Large intestine (tissue), 3 donors: ENCODE data around the gene MTIF3. TPM values are rescaled to one million over a fixed set of nuclear protein-coding genes. Genes with fewer than 3 reads are reported as not detected.

Experiments
- DNase-seq, 2 donors: peaks; one replicate each; pipeline versions ENCODE4 v3.0.0 to v3.0.0-alpha.2; 2013
- H3K27ac ChIP-seq: one replicate; pipeline ENCODE4 v1.5.1; 2013; ENCODE audit warnings: low read length
- H3K27me3 ChIP-seq: 2 replicates; pipeline ENCODE4 v1.6.1; 2013; ENCODE audit warnings: low read length; ENCODE audit not compliant: control insufficient read depth, insufficient read depth
- H3K36me3 ChIP-seq: 2 replicates; pipeline ENCODE4 v1.6.1; 2013; ENCODE audit warnings: low read length; ENCODE audit not compliant: control insufficient read depth, insufficient read depth
- H3K4me1 ChIP-seq: one replicate; pipeline ENCODE4 v1.6.1; 2013; ENCODE audit warnings: low read length; ENCODE audit not compliant: control insufficient read depth, insufficient read depth
- H3K4me3 ChIP-seq: one replicate; pipeline ENCODE4 v1.5.1; 2013; ENCODE audit warnings: low read length
- H3K9me3 ChIP-seq: one replicate; pipeline ENCODE4 v1.6.1; 2013; ENCODE audit warnings: mild to moderate bottlenecking, low read depth, low read length, moderate library complexity; ENCODE audit not compliant: control insufficient read depth
- WGBS: methylation state at CpG from one replicate; pipeline ENCODE4 v1.1.5; 2013; ENCODE audit warnings: low lambda C conversion rate; ENCODE audit not compliant: insufficient coverage; 5-methylcytosine and 5-hydroxymethylcytosine counted together
- polyA plus RNA-seq: library from polyadenylated mRNA; unstranded; fragments of 120-200 nt; gene quantifications from one replicate; pipeline ENCODE4 v1.2.1, GENCODE V29; 2013

MTIF3 gene
- polyA plus RNA-seq, 1 donor, result 77.3 TPM

DNA sequence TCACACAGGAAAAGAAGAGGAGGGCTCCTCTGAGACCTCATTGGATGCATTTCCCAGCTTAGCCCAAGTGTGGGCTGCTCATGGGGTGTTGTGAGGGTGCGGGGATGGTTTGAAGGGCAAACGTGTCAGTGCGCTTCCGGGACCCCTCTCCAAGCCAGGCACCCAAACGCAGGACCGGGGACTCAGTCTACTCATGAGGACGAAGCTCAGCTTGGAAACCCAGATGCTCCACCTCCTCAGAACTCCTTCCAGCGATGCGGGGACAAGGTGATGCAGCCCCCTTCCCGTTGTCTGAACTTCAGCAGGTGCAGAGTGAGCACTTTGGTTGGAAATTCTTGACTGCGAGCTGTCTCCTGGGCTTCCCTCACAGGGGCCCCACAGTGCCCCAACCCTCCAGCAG lies 33.1 kb upstream of the MTIF3 start:
- no CpG with 5 or more reads among the region's 11 CpGs for WGBS
- no peak overlapping the region for H3K27ac ChIP-seq
- no peaks in the 10 kb centered on the region for H3K27me3 ChIP-seq
- H3K36me3 ChIP-seq, result no peaks in the 10 kb centered on the region
- no peak overlapping the region for H3K4me3 ChIP-seq
- no peak for DNase-seq
- H3K4me1 ChIP-seq, result no peaks in the 10 kb centered on the region
- H3K9me3 ChIP-seq, result no peaks in the 10 kb centered on the region

GRCh38 chr13:27482983-27483382 lies 32.6 kb upstream of the MTIF3 start:
- H3K36me3 ChIP-seq, result no peaks in the 10 kb centered on the region
- peak; percentile 16 to 32 for DNase-seq
- WGBS, result no CpG with 5 or more reads among the region's 7 CpGs
- no peaks in the 10 kb centered on the region for H3K27me3 ChIP-seq
- H3K4me1 ChIP-seq, result peaks cover 2% of the 10 kb centered on the region
- H3K27ac ChIP-seq, result no peak overlapping the region
- H3K4me3 ChIP-seq, result no peak overlapping the region
- H3K9me3 ChIP-seq, result no peaks in the 10 kb centered on the region

DNA sequence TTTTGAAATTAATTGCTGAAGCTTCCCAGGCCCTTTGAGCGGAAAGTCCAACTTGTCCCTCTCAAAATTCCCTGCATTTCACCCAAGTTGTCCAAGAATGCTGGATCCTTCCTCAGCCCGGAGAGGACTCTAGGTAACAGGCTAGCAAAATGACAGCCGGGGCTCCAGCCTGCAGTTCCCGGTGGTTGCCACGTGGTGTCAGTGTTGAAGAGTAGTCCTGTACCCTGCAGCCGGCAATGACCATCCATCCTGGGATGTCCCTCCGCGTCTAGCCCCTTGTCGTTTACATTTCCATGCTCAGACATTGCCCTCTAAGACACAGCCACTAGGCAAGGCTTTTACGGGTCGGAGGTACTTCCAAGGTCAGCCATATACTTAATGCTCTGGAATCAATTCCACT lies 31.4 kb upstream of the MTIF3 start:
- WGBS, result no CpG with 5 or more reads among the region's 11 CpGs

GRCh38 chr13:27476943-27477703 lies 26.8 kb upstream of the MTIF3 start:
- WGBS, result 5% methylated on average over 3 of the region's 10 CpGs
- no peaks in the 10 kb centered on the region for H3K36me3 ChIP-seq
- H3K27ac ChIP-seq, result peak overlapping the region; percentile 20
- no peaks in the 10 kb centered on the region for H3K27me3 ChIP-seq
- no peaks in the 10 kb centered on the region for H3K9me3 ChIP-seq
- peak; percentile 39 to 73 for DNase-seq
- peaks cover 19% of the 10 kb centered on the region for H3K4me1 ChIP-seq
- H3K4me3 ChIP-seq, result no peak overlapping the region

More for the DNA sequence above, 31.4 kb upstream of the MTIF3 start:
- no peaks in the 10 kb centered on the region for H3K36me3 ChIP-seq
- no peaks in the 10 kb centered on the region for H3K9me3 ChIP-seq
- H3K27me3 ChIP-seq, result no peaks in the 10 kb centered on the region
- DNase-seq, result peak; percentile 29 to 33
- H3K27ac ChIP-seq, result no peak overlapping the region
- H3K4me1 ChIP-seq, result peaks cover 13% of the 10 kb centered on the region
- no peak overlapping the region for H3K4me3 ChIP-seq

- Histone ChIP-seq H3K27ac (no peak overlapping the region), H3K4me1 (peaks cover 26% of the 10 kb centered on the region), H3K4me3 (no peak overlapping the region), H3K36me3 (no peaks in the 10 kb centered on the region), H3K27me3 (no peaks in the 10 kb centered on the region), H3K9me3 (no peaks in the 10 kb centered on the region)
- no peak for DNase-seq
- WGBS, result 100% methylated on average over 4 of the region's 13 CpGs
Observed at GRCh38 chr13:27474751-27475268, 24.4 kb upstream of the MTIF3 start.

DNA sequence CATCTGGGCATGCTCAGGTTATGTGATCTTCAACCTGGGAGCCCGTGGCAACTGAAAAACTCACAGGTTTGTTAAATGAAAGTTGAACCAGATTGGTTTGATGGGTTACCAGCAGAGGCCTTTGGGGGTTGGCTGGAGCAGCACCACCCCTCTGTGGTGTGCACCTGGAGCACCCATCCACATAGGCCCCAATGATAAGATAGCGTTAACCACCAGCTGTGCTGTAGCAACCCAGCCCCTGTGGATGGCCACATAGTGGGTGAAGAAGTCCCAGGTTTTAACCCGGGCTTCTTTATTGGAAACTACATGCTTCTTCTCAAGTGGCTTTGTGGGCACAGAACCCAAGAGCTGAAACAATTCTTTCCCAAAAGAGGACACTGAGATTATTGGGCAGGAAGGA lies 22.6 kb upstream of the MTIF3 start:
- Histone ChIP-seq H3K36me3 (no peaks in the 10 kb centered on the region), H3K4me1 (peaks cover 24% of the 10 kb centered on the region), H3K27ac (no peak overlapping the region), H3K27me3 (no peaks in the 10 kb centered on the region), H3K4me3 (no peak overlapping the region), H3K9me3 (no peaks in the 10 kb centered on the region)
- DNase-seq, result peak in 1 of 2 donors; percentile 34
- WGBS, result no CpG with 5 or more reads among the region's 3 CpGs

GRCh38 chr13:27472441-27472840 lies 22.1 kb upstream of the MTIF3 start:
- WGBS, result no CpG with 5 or more reads among the region's 2 CpGs
- no peak for DNase-seq
- H3K27ac ChIP-seq, result no peak overlapping the region
- no peaks in the 10 kb centered on the region for H3K27me3 ChIP-seq
- H3K4me3 ChIP-seq, result no peak overlapping the region
- peaks cover 19% of the 10 kb centered on the region for H3K4me1 ChIP-seq
- no peaks in the 10 kb centered on the region for H3K36me3 ChIP-seq
- H3K9me3 ChIP-seq, result no peaks in the 10 kb centered on the region

GRCh38 chr13:27470075-27470820 lies 19.9 kb upstream of the MTIF3 start:
- no peaks in the 10 kb centered on the region for H3K27me3 ChIP-seq
- no peaks in the 10 kb centered on the region for H3K9me3 ChIP-seq
- WGBS, result 50% methylated on average over 2 of the region's 5 CpGs
- H3K4me1 ChIP-seq, result peaks cover 12% of the 10 kb centered on the region
- no peaks in the 10 kb centered on the region for H3K36me3 ChIP-seq
- peak; percentile 64 to 84 for DNase-seq
- no peak overlapping the region for H3K4me3 ChIP-seq
- H3K27ac ChIP-seq, result peak overlapping the region; percentile 67

GRCh38 chr13:27466513-27466912 lies 16.1 kb upstream of the MTIF3 start:
- Histone ChIP-seq H3K27ac (no peak overlapping the region), H3K4me1 (peaks cover 6% of the 10 kb centered on the region), H3K4me3 (no peak overlapping the region), H3K36me3 (no peaks in the 10 kb centered on the region), H3K27me3 (no peaks in the 10 kb centered on the region), H3K9me3 (no peaks in the 10 kb centered on the region)
- DNase-seq, result no peak
- WGBS, result no CpG with 5 or more reads among the region's 3 CpGs

- Histone ChIP-seq H3K36me3 (no peaks in the 10 kb centered on the region), H3K9me3 (no peaks in the 10 kb centered on the region), H3K4me1 (no peaks in the 10 kb centered on the region), H3K4me3 (no peak overlapping the region), H3K27ac (no peak overlapping the region), H3K27me3 (no peaks in the 10 kb centered on the region)
- DNase-seq, result no peak
- no CpG with 5 or more reads among the region's 5 CpGs for WGBS
Observed at GRCh38 chr13:27465611-27466010, 15.2 kb upstream of the MTIF3 start.
